Activated CD4-positive, alpha-beta T cell treated with anti-CD3 and anti-CD28 coated beads for 48 hours (primary cell): Measurements from ENCODE around the gene ETNPPL.
"Not testable (repeated sequence)": the region's sequence is repeated elsewhere in the genome, so short reads cannot be mapped to it uniquely, and the experiment has no call there.

Experiments
- DNase-seq: peaks from one replicate; pipeline ENCODE4 v3.0.0-alpha.2; 2020

The ETNPPL gene

GRCh38 chr4:108751321-108751720 is 11.5 kb downstream of the ETNPPL start:
- no peak for DNase-seq

GRCh38 chr4:108749119-108749518 is 13.7 kb downstream of the ETNPPL start:
- DNase-seq: no peak

DNA sequence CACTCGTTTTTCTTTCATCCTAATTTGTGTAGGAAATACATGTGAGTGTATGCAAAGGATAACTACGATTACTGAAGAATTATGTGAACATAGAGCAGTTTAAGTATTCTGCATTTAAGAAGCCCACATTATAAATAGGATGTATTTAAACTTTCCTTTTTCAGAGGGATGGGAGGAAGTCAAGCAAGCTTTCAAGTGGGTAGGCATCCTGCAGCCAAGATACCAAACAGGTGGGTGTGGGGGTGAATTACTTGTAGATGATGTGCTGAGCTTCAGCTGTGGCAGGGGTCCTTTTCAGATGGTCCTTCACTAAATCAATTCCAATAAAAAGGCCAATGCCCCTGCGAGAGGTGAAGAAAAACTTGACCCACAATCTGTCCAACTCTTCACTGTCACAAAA is 16.3 kb downstream of the ETNPPL start:
- no peak for DNase-seq

- DNase-seq: no peak
Measured at GRCh38 chr4:108744307-108744706, 18.5 kb downstream of the ETNPPL start.

GRCh38 chr4:108742451-108743420 is 20.1 kb downstream of the ETNPPL start:
- DNase-seq: no peak

GRCh38 chr4:108738003-108738706 is 24.7 kb downstream of the ETNPPL start:
- no peak for DNase-seq

- no peak for DNase-seq
Measured at GRCh38 chr4:108731006-108731405, 31.8 kb downstream of the ETNPPL start.

GRCh38 chr4:108730579-108730978 is 32.3 kb downstream of the ETNPPL start:
- no peak for DNase-seq

GRCh38 chr4:108729731-108730130 is 33.1 kb downstream of the ETNPPL start:
- no peak for DNase-seq

GRCh38 chr4:108725457-108725856 is 37.4 kb downstream of the ETNPPL start:
- no peak for DNase-seq

DNA sequence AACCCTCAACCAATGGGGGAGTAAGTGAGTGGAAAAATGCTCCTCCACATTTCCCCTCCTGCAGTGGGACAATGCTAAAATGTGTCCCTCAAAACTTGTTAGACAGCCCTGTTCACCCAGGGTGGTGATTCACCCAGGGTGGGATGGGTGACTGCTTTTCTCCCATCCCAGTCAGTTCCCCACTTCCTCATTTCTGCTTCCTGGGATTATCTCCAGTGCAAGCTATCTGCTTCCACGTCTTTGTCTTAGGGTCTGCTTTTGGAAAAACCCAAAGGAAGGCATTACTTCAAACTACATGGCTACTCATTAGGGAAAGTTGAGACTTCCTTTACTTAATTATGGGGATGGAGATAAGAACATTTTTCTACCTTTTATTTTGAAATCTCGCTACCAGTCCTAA is 45.5 kb downstream of the ETNPPL start:
- no peak for DNase-seq

GRCh38 chr4:108716340-108716739 is 46.5 kb downstream of the ETNPPL start:
- DNase-seq: no peak

- no peak for DNase-seq
Measured at GRCh38 chr4:108714880-108715279, 48.0 kb downstream of the ETNPPL start.

GRCh38 chr4:108710578-108710977 is 52.3 kb downstream of the ETNPPL start:
- not testable (repeated sequence) for DNase-seq

- no peak for DNase-seq
Measured at GRCh38 chr4:108709722-108710121, 53.1 kb downstream of the ETNPPL start.

- DNase-seq: no peak
Measured at GRCh38 chr4:108709234-108709633, 53.6 kb downstream of the ETNPPL start.

GRCh38 chr4:108706289-108706688 is 56.6 kb downstream of the ETNPPL start:
- no peak for DNase-seq

DNA sequence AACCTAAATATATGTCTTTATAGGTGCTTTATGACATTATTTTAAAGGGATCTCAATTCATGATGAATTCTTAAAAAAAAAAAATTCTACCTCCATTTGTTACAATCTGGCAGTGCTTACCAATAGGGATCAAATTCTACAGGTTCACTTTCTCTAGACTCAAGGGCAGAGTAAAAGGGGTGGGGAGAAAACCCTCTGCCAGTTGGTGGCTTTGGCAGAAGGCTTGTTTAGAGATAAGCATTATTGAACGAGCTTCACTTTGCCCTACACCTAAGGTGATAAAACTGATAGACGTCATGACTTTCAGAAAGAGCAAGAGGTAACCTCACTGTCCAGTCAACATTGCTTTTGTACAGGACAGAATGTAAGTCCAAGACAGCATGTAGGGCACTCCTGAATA is 58.9 kb downstream of the ETNPPL start:
- no peak for DNase-seq

GRCh38 chr4:108703370-108703769 is 59.5 kb downstream of the ETNPPL start:
- DNase-seq: no peak

DNA sequence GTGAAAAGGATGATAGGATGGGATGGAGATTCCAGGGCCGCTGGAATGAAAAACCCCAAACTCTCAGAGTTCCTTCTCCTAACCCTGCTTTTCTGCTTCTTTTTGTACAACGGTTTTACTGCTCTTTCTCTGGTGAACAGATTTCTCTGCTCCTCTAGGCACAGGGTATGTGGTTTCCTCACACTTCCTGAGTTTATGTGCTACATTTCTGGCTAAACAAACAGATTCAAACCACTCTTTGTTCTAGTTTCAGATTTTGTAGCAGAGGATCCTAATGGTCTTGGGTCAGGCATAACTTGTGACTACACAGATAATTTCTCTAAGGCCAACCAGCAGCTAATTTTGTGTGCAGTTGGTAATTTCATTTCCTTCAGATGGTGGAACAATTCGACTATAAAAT is 59.9 kb downstream of the ETNPPL start:
- no peak for DNase-seq

- DNase-seq: no peak
Measured at GRCh38 chr4:108700081-108700757, 62.6 kb downstream of the ETNPPL start.

- no peak for DNase-seq
Measured at GRCh38 chr4:108696160-108696559, 66.7 kb downstream of the ETNPPL start.

DNA sequence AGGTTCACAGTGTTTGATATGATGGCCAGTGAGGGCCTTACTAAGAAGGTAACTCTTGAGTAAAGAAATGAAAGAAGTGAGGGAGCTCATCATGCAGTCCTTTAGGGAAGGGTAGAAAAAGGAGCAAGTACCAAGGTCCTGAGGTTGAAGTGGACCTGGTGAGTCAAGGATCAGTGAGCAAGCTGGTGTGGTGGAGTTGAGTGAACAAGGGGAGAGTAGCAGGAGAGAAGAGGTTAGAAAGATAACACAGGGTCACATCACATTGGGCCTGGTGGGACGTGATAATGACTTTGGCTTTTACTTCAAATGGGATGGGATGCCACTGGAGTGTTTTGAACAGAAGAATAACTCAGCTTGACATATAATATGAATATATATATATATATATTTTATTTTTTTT is 67.8 kb downstream of the ETNPPL start:
- no peak for DNase-seq

- no peak for DNase-seq
Measured at GRCh38 chr4:108694423-108694822, 68.4 kb downstream of the ETNPPL start.
